HPDE6-E6E7 (cell line): ENCODE data around the gene CHST3.
"Not testable (repeated sequence)": the region's sequence is repeated elsewhere in the genome, so short reads cannot be mapped to it uniquely, and the experiment has no call there.

ENCODE experiments used
- DNase-seq: peaks from one replicate; pipeline ENCODE4 v3.0.0; 2011; ENCODE audit warnings: missing footprints; ENCODE audit errors: extremely low spot score

Gene CHST3

GRCh38 chr10:71964098-71964742 lies at the start of gene CHST3:
Gene CHST3, plus strand, starts transcription at chr10:71964395. Its CDS starts 41,448 bp downstream, at chr10:72005843.
- no peak for DNase-seq

GRCh38 chr10:71916827-71917226 lies 47.4 kb upstream of the CHST3 start:
- no peak for DNase-seq

- no peak for DNase-seq
Measured at GRCh38 chr10:71918992-71919391, 45.2 kb upstream of the CHST3 start.

- not testable (repeated sequence) for DNase-seq
Measured at GRCh38 chr10:71919956-71920539, 44.1 kb upstream of the CHST3 start.

GRCh38 chr10:71920540-71921323 lies 43.5 kb upstream of the CHST3 start:
- no peak for DNase-seq

GRCh38 chr10:71921324-71922027 lies 42.7 kb upstream of the CHST3 start:
- no peak for DNase-seq

- no peak for DNase-seq
Measured at GRCh38 chr10:71923138-71923692, 41.0 kb upstream of the CHST3 start.

GRCh38 chr10:71924771-71925170 lies 39.4 kb upstream of the CHST3 start:
- DNase-seq: no peak

GRCh38 chr10:71927159-71927558 lies 37.0 kb upstream of the CHST3 start:
- DNase-seq: no peak

GRCh38 chr10:71927776-71928592 lies 36.2 kb upstream of the CHST3 start:
- DNase-seq: no peak

GRCh38 chr10:71931295-71931694 lies 32.9 kb upstream of the CHST3 start:
- no peak for DNase-seq

GRCh38 chr10:71933651-71934050 lies 30.5 kb upstream of the CHST3 start:
- no peak for DNase-seq

GRCh38 chr10:71938211-71938610 lies 26.0 kb upstream of the CHST3 start:
- no peak for DNase-seq

GRCh38 chr10:71939304-71939703 lies 24.9 kb upstream of the CHST3 start:
- no peak for DNase-seq

- DNase-seq: no peak
Measured at GRCh38 chr10:71939861-71940474, 24.2 kb upstream of the CHST3 start.

GRCh38 chr10:71940752-71941151 lies 23.4 kb upstream of the CHST3 start:
- no peak for DNase-seq

GRCh38 chr10:71941318-71941717 lies 22.9 kb upstream of the CHST3 start:
- no peak for DNase-seq

- DNase-seq: no peak
Measured at GRCh38 chr10:71945819-71946474, 18.2 kb upstream of the CHST3 start.

- no peak for DNase-seq
Measured at GRCh38 chr10:71946700-71947099, 17.5 kb upstream of the CHST3 start.

GRCh38 chr10:71948496-71949067 lies 15.6 kb upstream of the CHST3 start:
- DNase-seq: no peak
